H1 (cell line): ENCODE data around the gene NECTIN1. TPM values are rescaled to one million over a fixed set of nuclear protein-coding genes. Genes with fewer than 3 reads are reported as not detected.

ENCODE experiments used
- polyA plus RNA-seq, 7 experiments: library from polyadenylated mRNA; depleted of rRNA in 3 of 7; stranded (reverse) in 5 of 7; unstranded in 2 of 7; fragments of >200 nt in 5 of 7; fragments of 200-250 nt in 2 of 7; gene quantifications; 1 replicate in 5 of 7; 2 replicates in 1 of 7; 4 replicates in 1 of 7; pipeline versions ENCODE4 v1.2.1 to v1.2.3, GENCODE V29; 2011 to 2013; ENCODE audit warnings: missing spikeins in 2 of 7, mixed read lengths in 2 of 7
- total RNA-seq: library from RNA; stranded (reverse); fragmentation: NEBNext Ultra II Directional; extraction: Animal tissue kit (Norgen Biotek cat#: 25700); gene quantifications from 2 replicates; pipeline ENCODE4 v1.2.1, GENCODE V29; 2021
- TF ChIP-seq, protein P1 (sequence below): fragments of 300-600 bp; sonication (generic); IDR thresholded peaks from 2 replicates; pipeline ENCODE4 v1.7.1; 2012; ENCODE audit warnings: low read length, moderate library complexity, mild to moderate bottlenecking, inconsistent platforms; ENCODE audit not compliant: insufficient replicate concordance

The NECTIN1 gene
- total and polyA plus RNA-seq, 2 of the 8 experiments (the other 6 are each of a cell fraction or from before 2014, with no cell fraction given) = 43.2 to 97.7 TPM

DNA sequence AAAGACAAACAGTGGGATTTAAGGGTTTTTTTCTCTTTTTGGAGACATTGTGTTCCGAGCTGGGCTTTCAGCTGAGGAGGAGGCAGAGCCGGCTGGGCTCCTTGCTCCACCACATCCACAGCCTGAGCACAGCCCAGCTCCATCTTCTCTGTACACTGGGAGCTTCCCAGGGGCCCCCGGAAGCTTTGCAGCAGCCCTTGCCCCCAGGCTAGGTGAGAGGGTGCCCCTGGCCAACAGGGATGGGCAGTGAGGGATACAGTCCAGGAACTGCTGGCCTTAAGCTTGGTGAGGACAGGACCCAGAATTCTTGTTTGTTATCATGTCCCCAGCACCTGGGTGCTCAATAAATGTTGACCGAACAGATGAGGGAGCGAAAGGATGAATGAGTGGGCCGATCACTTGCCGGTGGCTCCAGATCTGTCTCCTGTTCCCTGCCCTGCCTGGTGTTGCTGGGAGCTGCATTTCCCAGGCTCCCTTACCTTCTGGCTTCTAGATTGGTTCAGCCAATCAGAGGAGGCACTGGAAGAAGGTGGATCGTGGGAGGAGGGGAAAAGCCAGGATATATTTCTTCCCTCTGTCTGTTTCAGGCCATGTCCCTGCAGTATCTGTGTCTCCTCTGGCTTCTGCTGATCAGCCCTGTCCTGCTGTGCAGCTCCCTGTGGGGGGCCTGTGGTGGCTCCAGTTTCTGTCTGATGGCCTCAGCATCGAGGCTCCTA, 26.5 kb upstream of the NECTIN1 start (continued):
- TF ChIP-seq, protein P1, sequence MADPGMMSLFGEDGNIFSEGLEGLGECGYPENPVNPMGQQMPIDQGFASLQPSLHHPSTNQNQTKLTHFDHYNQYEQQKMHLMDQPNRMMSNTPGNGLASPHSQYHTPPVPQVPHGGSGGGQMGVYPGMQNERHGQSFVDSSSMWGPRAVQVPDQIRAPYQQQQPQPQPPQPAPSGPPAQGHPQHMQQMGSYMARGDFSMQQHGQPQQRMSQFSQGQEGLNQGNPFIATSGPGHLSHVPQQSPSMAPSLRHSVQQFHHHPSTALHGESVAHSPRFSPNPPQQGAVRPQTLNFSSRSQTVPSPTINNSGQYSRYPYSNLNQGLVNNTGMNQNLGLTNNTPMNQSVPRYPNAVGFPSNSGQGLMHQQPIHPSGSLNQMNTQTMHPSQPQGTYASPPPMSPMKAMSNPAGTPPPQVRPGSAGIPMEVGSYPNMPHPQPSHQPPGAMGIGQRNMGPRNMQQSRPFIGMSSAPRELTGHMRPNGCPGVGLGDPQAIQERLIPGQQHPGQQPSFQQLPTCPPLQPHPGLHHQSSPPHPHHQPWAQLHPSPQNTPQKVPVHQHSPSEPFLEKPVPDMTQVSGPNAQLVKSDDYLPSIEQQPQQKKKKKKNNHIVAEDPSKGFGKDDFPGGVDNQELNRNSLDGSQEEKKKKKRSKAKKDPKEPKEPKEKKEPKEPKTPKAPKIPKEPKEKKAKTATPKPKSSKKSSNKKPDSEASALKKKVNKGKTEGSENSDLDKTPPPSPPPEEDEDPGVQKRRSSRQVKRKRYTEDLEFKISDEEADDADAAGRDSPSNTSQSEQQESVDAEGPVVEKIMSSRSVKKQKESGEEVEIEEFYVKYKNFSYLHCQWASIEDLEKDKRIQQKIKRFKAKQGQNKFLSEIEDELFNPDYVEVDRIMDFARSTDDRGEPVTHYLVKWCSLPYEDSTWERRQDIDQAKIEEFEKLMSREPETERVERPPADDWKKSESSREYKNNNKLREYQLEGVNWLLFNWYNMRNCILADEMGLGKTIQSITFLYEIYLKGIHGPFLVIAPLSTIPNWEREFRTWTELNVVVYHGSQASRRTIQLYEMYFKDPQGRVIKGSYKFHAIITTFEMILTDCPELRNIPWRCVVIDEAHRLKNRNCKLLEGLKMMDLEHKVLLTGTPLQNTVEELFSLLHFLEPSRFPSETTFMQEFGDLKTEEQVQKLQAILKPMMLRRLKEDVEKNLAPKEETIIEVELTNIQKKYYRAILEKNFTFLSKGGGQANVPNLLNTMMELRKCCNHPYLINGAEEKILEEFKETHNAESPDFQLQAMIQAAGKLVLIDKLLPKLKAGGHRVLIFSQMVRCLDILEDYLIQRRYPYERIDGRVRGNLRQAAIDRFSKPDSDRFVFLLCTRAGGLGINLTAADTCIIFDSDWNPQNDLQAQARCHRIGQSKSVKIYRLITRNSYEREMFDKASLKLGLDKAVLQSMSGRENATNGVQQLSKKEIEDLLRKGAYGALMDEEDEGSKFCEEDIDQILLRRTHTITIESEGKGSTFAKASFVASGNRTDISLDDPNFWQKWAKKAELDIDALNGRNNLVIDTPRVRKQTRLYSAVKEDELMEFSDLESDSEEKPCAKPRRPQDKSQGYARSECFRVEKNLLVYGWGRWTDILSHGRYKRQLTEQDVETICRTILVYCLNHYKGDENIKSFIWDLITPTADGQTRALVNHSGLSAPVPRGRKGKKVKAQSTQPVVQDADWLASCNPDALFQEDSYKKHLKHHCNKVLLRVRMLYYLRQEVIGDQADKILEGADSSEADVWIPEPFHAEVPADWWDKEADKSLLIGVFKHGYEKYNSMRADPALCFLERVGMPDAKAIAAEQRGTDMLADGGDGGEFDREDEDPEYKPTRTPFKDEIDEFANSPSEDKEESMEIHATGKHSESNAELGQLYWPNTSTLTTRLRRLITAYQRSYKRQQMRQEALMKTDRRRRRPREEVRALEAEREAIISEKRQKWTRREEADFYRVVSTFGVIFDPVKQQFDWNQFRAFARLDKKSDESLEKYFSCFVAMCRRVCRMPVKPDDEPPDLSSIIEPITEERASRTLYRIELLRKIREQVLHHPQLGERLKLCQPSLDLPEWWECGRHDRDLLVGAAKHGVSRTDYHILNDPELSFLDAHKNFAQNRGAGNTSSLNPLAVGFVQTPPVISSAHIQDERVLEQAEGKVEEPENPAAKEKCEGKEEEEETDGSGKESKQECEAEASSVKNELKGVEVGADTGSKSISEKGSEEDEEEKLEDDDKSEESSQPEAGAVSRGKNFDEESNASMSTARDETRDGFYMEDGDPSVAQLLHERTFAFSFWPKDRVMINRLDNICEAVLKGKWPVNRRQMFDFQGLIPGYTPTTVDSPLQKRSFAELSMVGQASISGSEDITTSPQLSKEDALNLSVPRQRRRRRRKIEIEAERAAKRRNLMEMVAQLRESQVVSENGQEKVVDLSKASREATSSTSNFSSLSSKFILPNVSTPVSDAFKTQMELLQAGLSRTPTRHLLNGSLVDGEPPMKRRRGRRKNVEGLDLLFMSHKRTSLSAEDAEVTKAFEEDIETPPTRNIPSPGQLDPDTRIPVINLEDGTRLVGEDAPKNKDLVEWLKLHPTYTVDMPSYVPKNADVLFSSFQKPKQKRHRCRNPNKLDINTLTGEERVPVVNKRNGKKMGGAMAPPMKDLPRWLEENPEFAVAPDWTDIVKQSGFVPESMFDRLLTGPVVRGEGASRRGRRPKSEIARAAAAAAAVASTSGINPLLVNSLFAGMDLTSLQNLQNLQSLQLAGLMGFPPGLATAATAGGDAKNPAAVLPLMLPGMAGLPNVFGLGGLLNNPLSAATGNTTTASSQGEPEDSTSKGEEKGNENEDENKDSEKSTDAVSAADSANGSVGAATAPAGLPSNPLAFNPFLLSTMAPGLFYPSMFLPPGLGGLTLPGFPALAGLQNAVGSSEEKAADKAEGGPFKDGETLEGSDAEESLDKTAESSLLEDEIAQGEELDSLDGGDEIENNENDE = no peak
